8988T (cell line): Measurements from ENCODE around the gene AK3.
"Not testable (repeated sequence)": the region's sequence is repeated elsewhere in the genome, so short reads cannot be mapped to it uniquely, and the experiment has no call there.

Experiments
- DNase-seq: peaks from one replicate; pipeline ENCODE4 v3.0.0; 2011

The AK3 gene

GRCh38 chr9:4662989-4663792 lies 77.8 kb downstream of the AK3 start:
- no peak for DNase-seq

GRCh38 chr9:4662108-4662988 lies 78.7 kb downstream of the AK3 start, which contains the start of gene PLPP6:
Gene PLPP6 (plus strand): TSS chr9:4662294. CDS start chr9:4662376, 82 bp downstream.
- peak; percentile 63 for DNase-seq

- DNase-seq, result no peak
Measured at GRCh38 chr9:4661611-4662010, 79.4 kb downstream of the AK3 start.

DNA sequence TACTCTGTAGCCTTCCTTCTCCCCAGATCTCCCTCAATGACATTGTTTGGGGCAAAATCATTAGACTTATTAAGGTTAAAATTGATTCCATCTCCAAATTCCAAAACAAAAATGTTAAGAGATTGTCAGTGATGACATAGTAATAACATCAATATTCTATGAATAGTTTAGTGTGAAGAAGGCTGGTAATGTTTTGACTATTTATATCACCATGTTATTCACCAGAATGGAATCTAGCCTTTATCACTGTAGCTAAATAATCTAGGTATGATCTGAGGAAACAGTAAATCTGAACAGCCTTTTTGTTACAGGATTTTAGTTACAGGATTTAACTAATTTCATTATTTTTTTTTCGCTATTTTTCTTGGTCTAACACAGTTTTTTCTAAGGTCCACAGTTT lies 79.8 kb downstream of the AK3 start:
- DNase-seq, result no peak

DNA sequence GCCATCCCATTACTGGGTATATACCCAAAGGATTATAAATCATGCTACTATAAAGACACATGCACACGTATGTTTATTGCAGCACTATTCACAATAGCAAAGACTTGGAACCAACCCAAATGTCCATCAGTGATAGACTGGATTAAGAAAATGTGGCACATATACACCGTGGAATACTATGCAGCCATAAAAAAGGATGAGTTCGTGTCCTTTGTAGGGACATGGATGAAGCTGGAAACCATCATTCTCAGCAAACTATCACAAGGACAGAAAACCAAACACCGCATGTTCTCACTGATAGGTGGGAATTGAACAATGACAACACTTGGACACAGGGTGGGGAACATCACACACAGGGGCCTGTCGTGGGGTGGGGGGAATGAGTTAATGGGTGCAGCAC lies 80.3 kb downstream of the AK3 start:
- DNase-seq, result not testable (repeated sequence)
